GM12874 (cell line): ENCODE data around the gene CLDN12.

Experiments
- CTCF ChIP-seq: IDR thresholded peaks from 2 replicates; pipeline ENCODE4 v1.5.1; 2011; ENCODE audit warnings: low read depth, mild to moderate bottlenecking, control low read depth, low read length, moderate library complexity; ENCODE audit not compliant: insufficient read depth

CLDN12 gene

GRCh38 chr7:90396420-90396819, 6.8 kb upstream of the CLDN12 start:
- no peak for TF ChIP-seq CTCF

- TF ChIP-seq CTCF = no peak
Measured at GRCh38 chr7:90401989-90402388, 1.3 kb upstream of the CLDN12 start.

- no peak for TF ChIP-seq CTCF
Measured at GRCh38 chr7:90402785-90403173, 482 bp upstream of the CLDN12 start.

- TF ChIP-seq CTCF = no peak
Measured at GRCh38 chr7:90404777-90405176, 1.5 kb downstream of the CLDN12 start.

- TF ChIP-seq CTCF = no peak
Measured at GRCh38 chr7:90407484-90407821, 4.2 kb downstream of the CLDN12 start.

GRCh38 chr7:90408142-90408541, 4.9 kb downstream of the CLDN12 start:
- TF ChIP-seq CTCF = no peak

GRCh38 chr7:90409667-90410066, 6.4 kb downstream of the CLDN12 start:
- TF ChIP-seq CTCF = no peak

- TF ChIP-seq CTCF = no peak
Measured at GRCh38 chr7:90411510-90411909, 8.2 kb downstream of the CLDN12 start.
